CD4-positive, alpha-beta T cell treated with Interleukin-6 at 100 ng/mL for 8 hours (primary cell): ENCODE results near the gene PNCK.
"Not testable (repeated sequence)": the region's sequence is repeated elsewhere in the genome, so short reads cannot be mapped to it uniquely, and the experiment has no call there.

ENCODE experiments used
- DNase-seq: peaks from one replicate; pipeline ENCODE4 v3.0.0-alpha.2; 2020; ENCODE audit warnings: mixed read lengths, low spot score

The PNCK gene

DNA sequence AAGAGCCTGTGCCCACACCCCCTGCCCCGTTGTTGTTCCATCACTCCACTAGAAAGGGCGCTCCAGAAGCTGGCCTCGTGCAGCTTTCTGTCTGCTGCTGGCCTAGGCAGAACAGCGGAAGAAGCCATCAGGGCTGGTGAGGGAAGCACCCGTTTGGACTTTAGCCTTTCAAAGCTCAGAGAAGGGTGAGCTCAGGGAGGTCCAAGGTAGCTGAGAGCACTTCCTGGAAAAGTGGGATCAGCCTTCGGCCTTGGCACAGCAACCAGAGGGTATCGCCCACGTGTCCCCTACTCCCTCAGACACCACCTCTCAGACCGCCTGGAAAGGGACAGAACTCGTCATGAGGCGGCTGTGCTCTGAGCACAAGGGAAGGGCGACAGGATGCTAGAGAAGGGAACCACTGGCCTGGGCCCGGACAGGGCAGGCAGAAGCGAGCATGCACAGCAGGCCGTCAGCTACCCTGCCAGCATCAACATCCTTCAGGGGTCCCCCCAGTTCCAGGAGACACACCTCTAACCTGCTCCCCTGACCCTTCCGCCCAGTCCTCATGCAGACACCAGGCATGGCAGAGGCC is 25.7 kb upstream of the PNCK start:
- not testable (repeated sequence) for DNase-seq

DNA sequence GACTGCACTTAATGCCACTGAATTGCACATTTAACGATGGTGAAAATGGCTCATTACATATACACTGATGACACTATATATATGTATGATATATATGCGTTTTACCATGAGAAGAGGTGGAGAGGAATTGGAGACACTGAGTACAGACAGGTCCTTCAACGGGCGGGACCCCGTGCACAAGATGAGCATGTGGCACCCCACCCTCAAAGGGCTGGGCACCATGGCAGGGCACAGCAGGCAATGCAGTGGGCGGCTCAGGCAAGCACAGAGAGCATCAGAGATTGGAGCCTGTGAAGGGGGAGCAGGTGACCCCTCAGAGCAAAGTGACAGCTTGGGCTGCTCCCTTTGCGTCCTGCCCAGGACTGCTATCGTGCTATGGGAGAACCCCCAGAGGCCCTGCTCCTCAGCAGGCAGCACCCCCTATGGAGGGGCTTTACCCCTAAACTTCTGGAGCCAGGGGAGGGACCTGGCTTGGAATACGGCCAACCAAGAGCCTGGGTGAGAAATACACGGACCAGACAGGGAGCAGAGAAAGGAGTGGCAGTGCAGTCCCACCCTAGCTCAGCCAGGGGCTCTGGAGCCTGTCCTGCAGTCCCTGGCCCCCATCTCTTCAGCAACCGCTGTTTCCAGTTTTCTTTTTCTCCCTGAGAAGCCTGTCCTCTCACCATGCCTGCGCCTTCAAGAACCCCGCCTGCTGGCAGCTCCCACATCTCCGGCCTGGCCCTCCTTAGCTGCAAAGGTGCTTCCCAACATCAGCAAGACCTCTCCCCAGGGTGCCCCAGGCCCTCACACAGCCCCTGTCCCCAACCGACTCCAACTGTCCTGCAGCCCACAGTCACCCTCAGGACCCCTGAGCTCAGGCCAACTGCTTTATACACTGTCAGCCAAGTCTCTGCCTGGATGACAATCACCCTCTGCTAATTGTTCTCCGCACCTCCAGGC is 24.6 kb upstream of the PNCK start:
- DNase-seq = no peak

DNA sequence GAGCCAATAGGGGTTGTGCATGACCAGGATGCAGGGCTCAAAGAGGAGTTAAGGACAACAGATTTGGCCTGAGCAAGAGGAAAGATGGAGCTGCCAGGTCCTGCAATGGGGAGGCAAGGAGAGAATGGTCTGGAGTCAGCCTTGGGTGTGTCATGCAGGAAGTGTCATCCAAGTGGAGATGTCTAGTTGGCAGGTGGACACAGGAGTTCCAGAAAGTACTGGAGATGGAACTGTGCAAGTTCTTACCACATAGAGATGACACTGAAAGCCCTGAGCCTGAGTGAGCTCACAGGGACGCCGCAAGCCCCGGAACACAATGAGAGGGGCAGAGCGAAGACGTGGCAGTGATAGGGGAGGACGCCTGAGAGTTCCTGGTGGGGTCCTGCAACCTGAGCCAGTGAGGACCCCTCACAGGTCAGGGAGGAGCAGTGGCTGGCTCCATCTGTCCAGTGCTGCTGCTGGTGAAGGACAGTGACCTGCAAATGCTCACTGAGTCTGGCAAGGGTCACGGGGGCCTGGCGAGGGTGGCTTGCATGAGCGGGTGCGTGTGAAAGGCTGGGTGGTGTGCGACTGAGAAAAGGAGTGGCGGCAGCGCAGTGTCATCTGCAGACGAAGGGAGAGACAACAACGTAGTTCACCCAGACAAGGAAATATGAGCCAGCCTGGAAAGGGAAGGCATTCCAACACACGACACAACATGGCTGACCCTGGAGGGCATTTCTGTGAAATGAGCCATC is 23.5 kb upstream of the PNCK start:
- DNase-seq = not testable (repeated sequence)

DNA sequence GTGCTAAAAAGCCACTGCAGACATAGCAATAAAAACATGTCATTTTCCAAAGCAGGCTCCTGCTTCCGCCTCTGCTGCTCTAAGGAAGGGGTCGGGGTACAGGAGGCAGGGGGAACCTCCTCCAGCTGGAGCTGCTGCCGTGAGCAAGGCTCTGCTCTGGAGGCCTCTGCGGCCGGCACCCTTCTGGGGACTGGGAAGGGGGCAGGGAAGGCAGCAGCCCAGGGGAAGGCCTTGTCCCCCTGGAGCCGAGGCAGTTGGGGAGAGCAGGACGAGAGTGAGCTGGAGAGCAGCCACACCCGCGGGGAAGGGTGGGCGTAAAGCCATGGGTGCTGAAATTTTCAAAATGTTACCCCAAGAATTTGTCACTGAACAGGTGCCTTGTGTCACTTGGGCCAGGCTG is 22.9 kb upstream of the PNCK start:
- not testable (repeated sequence) for DNase-seq

DNA sequence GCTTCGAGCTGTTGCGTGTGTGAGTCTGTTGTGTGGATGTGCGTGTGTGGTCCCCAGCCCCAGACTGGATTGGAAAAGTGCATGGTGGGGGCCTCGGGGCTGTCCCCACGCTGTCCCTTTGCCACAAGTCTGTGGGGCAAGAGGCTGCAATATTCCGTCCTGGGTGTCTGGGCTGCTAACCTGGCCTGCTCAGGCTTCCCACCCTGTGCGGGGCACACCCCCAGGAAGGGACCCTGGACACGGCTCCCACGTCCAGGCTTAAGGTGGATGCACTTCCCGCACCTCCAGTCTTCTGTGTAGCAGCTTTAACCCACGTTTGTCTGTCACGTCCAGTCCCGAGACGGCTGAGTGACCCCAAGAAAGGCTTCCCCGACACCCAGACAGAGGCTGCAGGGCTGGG is 22.5 kb upstream of the PNCK start:
- no peak for DNase-seq

DNA sequence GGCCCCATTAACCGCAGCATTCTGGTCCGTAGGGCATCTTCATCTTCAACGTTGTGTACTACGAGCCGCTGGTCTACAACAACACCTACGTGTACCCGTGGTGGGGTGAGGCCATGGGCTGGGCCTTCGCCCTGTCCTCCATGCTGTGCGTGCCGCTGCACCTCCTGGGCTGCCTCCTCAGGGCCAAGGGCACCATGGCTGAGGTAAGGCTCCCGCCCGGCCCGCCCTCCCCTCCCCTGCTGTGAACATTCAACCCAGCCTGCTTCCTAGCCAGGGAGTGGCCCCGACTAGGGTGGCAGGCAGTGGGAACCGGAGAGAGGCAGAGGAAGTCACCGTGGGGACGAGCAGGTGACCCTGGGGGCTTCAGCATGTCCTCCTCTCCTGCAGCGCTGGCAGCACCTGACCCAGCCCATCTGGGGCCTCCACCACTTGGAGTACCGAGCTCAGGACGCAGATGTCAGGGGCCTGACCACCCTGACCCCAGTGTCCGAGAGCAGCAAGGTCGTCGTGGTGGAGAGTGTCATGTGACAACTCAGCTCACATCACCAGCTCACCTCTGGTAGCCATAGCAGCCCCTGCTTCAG is 21.2 kb upstream of the PNCK start:
- no peak for DNase-seq

DNA sequence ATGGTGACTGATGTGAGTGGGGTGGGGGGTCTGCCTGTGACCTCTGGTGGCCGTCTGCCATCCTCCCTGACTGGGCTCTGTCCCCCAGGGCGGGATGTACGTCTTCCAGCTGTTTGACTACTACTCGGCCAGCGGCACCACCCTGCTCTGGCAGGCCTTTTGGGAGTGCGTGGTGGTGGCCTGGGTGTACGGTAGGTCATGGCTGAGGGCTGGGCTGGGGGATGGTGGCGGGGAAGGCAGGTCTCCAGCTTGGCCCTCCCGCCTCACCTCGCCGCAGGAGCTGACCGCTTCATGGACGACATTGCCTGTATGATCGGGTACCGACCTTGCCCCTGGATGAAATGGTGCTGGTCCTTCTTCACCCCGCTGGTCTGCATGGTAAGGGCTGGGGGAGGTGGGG is 20.6 kb upstream of the PNCK start:
- DNase-seq = not testable (repeated sequence)

DNA sequence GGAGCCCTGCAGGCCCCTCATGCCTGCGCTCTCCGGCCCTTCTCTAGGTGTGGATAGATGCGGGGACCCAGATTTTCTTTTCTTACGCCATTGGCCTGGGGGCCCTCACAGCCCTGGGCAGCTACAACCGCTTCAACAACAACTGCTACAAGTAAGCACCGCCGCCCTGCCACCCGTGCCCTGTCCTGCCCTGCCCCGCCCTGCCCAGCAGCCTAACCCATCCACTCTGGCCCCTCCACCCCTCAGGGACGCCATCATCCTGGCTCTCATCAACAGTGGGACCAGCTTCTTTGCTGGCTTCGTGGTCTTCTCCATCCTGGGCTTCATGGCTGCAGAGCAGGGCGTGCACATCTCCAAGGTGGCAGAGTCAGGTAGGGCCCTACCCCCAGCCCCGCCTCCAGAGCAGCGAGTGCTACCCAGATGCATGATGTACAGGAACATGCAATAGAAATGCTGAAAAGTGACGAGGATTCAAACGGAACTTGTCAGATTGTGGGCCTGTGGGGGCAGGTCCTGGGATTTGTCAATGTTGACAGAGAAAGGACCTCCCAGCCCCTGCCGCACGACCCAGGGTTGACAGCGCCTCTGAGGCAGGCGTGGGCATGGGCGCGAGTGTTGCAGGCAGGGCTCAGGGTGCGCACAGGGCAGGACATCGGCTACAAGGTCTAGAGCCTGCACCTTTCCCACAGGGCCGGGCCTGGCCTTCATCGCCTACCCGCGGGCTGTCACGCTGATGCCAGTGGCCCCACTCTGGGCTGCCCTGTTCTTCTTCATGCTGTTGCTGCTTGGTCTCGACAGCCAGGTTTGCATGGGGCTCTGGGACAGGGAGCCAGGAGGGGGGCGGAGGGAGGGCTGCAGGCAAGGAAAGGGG is 19.8 kb upstream of the PNCK start:
- DNase-seq = no peak

DNA sequence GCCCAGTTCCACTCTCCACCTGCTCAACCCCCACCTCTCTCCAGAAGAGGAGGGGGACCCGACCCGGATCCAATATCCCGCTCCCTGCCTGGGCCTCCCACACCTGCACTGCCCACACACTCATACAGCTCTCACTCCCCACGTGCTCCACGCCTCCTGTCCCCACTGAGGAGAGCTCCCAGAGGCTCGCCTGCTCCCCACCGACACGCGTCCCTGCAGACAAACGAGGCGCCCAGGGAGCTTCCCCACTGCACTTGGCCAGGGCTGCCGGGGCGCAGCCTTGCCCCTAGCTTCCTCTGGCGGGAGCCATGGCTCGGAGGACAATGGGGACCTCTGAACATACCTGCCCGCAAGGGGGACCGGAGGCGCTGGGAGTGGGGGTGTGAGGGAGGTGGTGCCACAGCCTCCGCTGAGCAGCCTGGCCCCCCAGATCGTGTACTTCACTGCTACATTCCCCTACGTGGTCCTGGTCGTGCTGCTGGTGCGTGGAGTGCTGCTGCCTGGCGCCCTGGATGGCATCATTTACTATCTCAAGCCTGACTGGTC is 19.1 kb upstream of the PNCK start:
- no peak for DNase-seq

DNA sequence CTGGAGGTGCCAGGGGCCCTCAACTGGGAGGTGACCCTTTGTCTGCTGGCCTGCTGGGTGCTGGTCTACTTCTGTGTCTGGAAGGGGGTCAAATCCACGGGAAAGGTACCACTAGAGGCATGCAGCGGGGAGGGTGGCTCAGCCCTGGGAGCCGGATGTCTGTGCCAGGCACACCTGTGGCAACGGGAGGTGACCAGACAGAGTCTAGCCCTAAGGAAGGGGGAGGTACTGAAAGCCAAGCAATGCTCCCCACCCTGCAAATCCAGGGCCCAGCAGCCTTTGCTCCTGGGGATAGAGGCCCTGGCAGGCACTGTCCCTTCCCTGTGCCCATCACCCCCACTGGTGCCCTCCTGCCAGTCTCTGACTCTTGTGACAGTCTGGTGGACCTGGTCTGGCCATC is 18.4 kb upstream of the PNCK start:
- DNase-seq = no peak

DNA sequence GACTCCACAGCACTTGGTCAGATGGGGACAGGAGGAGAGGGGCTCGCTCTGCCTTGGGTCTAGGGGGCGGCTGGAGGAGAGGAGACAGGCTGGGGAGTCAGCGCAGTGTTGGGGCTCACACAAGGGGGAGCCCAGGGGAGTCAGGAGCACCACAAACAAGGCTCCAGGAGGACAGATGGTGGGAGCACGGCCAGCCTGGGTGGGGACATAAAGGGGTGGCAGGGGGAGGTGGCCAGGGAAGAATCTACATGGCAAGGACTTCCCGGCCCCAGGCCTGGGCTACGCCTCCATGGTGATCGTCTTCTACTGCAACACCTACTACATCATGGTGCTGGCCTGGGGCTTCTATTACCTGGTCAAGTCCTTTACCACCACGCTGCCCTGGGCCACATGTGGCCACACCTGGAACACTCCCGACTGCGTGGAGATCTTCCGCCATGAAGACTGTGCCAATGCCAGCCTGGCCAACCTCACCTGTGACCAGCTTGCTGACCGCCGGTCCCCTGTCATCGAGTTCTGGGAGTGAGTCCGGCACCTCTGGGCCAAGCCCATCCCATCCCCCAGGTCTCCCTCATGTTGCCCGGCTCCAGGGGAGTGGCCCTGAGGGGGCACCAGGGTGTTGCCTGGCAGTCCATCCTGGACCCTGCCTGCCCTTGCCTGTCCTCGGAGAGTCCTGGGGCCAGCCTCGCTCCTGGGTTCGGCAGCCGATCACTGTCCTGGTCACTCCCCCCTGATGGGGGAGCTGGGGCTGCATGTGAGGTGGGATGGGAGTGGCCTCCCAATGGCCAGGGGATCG is 17.6 kb upstream of the PNCK start:
- not testable (repeated sequence) for DNase-seq

DNA sequence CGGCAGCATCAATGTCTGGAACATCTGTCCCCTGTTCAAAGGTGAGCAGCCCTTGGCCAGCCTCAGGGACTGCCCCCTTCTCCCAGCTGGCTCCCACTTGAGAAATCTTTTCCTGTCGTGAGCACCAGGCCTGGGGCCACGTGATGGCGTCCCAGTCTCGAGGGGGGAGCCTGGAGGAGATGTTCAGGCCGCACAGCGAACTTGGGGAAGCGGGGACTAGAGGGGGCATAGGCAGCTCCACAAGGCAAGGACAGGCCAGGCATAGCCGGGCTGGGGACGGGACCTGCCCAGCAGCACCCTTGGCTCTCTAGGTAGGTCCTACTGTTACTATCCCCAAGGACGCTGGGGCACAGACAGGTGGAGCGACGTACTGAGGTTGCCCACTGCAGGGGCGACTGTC is 16.9 kb upstream of the PNCK start:
- no peak for DNase-seq

DNA sequence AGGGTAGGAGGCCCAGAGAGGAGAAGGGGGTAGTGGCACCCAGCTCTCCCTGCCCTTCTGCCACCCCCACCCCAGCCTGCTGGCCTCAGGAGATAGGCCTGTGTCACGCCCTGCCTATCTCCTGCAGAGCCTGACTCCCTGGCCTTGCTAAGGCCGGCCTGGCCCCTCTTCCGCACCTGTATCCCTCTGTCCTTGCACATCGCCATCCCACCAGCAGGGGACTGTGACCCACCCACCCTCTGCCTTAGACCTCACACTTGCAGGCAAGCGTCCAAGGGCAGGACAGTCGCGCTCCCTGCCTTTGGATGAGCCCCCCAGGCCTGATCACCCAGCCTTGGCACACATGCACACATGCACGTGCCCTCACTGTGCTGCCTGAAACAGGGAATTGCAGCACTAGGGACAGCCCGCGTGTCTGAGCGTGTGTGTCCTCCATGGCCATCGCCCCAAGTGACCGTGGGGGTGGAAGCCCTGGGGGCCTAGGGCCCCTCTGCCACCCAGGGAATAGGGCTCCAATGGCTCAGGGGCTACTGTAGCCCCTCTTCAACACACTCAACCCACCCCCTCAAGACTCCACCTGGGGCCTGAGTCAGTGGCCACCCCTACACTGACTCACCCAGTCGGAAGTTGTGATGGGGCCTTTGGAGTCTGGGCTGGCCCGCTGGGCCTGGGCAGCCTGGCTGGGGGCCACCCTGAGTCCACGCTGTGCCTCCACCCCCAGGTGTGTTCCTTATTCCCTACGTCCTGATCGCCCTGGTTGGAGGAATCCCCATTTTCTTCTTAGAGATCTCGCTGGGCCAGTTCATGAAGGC is 16.2 kb upstream of the PNCK start:
- DNase-seq = no peak

DNA sequence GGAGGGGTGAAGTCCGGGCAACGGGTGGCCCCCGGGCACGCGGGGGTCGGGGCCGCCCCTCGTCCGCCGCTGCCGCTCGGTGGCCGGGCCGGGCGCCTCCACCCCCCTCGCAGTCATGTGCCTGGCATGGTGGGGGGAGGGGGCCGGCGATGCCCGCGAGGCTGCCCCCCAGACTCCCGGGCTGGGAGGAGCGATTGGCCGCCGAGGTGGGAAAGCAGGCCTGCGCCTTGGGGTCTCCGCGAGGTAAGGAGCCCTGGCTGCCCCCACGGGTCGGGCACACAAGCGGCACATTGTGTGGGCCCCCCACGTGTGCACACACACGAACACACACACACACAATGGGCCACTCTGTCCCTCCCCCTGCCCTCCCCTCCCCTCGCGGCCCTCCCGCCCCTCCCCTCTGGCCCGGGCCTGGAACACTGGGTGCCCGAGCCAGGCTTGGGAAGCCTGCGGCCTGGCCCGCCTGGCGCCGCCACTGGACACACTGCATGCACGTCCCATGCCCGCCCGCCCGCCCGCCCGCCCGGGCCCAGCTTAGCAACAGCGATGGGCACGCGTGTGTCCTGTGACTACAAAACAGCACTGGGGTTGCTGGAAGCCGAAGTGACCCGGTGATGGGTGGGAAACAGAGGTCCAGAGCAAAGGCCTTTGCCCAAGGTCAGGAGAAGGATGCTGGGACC is 15.4 kb upstream of the PNCK start:
- no peak for DNase-seq

DNA sequence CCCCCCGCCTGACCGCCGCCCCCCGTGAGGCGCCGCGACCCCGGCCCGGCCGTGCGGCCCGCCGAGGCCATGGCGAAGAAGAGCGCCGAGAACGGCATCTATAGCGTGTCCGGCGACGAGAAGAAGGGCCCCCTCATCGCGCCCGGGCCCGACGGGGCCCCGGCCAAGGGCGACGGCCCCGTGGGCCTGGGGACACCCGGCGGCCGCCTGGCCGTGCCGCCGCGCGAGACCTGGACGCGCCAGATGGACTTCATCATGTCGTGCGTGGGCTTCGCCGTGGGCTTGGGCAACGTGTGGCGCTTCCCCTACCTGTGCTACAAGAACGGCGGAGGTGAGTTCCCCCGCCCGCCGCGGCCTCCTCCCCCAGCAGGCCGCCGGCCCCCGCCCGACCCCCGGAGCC is 14.9 kb upstream of the PNCK start:
- no peak for DNase-seq

DNA sequence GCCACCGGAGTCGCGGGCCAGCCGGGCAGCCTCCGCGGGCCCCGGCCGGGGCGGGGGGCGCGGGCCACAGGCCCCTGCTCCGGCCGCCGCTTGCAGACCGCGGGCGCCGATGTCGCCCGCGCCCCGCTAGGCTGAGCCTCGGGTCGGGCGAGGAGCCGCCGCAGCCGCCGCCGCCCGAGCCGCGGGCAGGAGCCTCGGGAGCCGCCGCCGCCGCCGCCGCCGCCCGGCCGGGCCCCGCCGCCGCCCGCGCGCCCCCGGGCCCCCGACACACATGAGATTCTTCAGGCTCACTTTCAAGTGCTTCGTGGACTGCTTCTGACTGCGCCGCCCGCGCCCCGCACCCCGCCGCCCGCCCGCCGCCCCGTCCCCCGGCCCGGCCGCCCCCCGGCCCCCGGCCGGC is 14.5 kb upstream of the PNCK start:
- no peak for DNase-seq

DNA sequence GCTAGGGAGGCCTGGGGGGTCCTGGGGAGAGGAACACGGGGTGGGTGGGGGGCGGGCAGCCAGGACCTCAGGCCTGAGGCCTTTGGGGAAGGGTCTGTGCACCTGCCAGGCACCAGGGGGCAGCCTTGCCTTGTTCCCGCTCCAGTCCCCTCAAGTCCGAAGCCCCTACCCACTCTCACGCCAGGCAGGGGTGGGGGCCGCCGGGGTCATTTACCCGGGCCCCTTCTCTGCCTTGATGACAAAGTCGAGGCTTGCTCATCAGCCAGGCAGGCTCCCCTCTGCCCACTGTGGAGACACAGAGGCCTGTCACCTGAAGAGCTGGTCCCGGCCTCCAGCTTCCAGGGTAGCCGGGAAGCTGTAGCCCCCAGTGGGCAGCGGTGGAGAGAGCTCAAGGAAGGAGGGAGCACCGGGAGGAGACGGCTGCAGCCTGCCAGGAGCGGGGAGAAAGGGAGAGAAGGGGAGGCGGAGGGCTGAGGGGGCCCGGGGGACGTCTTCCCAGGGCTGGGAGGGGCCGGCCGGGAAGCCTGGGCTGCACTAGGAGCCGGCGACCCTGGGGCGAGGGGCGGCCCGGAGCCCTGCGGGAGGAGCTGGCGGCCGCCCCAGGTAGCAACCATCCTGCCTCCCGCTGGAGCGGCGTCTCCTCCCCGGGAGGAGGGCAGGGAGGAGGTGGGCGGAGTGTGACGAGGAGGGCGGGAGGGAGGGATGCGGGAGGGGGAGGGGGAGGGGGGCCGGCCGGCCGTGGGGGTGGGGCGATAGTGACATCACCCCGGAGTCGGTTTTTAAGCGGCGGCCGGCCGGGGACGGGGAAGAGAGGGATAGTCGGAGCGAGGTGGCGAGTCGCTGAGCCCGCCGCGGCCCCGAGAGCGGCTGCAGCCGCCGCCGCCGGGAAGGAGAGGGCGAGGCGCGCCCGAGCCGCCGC is 13.8 kb upstream of the PNCK start, which contains the start of gene SLC6A8:
TSS of gene SLC6A8 (plus strand) at position 806 of the 919 bp plus-strand sequence. CDS start 649 bp downstream, outside the sequence.
- DNase-seq = peak; percentile 28

DNA sequence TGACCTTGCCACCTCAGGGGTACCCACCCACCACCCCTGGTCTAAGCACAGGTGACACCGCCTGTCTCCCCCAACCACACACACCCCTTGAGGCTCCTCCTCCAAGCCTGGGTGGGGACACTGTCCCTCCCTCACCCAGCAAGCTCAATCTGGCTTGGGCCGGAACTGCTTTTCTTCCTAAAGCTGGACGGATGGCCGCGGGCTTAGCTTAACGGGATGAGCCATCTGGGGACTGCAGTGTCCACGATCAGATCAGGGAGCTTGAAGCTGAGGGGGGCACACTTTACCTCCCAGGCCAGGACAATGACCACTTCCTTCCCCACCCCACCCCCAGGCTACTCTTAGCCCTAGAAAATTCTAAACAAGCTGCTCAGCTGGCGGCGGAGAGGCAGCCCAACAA is 13.1 kb upstream of the PNCK start:
- no peak for DNase-seq
